ENCODE results near the gene TCF12.
A peak's percentile ranks its signal among the peaks of the same experiment; 100 is the strongest.

TCF12 gene

DNA sequence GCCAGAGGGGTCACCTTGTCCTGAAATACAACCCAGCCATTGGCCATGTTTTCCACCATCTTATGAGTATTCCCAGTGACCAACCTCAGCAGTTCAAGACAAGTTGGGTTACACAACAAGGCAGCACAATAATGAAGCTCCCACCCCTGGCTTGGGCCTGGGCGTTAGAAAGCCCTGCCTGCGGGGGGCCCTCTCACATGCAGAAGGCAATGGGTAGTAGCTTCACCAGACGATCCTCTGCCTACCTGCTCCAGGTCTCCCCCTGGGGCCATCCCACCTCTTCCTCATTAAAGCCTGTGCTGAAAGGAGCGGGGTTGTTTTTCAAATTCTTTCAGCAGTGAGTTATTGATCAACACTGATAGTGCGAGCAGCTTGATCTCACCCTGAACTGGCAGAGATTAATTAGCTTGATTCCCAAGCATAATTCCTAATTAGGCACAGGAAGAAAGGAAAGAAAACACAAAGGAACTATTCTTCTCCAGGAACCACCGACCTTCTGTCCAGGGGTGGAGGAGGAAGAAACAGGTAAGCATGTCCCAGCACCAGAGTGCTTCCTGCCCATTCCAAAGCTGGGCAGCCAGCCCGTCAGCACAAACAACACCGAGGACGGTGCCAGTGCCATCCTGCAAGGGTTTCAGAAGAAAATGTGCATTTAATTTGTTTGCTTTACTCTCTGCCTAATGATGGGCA, 378.2 kb downstream of the TCF12 start:
- no peak for DNase-seq (ENCODE audit: low read depth, low spot score)

DNA sequence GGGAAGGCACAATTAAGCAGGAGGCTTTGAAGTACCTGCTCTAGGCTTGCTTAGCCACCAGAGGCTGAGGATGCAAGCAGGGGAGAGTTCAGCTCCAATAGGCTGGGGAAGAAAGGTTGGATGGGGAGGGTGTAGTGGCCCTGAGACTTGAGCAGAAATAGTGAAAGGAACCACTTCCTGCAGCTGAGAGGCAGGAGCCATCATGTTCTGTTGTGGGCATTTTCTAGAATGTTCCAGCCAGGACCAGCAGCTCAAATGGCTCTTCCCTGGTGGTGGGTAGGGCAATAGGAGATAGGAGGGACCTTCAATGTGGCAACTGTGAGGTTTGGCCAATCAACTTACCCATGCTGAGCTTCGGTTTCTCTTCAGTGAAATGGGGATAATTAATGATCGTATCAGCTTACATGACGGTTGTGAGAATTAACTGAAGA, 378.7 kb downstream of the TCF12 start:
- DNase-seq (ENCODE audit: low read depth, low spot score) = no peak

DNA sequence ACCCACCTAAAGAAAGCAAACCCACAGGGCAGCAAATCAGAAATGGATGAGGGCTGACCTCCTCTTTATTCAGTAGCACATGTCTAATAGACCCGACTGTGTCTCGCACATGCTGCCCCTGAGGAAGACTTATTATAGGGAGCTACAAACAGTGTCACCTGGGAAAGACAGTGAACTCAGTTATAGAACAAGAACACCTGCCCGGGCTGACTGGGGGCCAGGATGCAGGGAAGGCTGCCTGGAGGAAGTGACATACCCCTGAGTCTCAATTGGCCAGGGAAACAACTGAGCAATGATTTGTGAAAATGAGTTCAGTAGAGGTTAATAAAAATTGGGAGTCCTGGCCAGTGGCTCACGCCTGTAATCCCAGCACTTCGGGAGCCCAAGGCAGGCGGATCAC, 379.2 kb downstream of the TCF12 start:
- no peak for DNase-seq (ENCODE audit: low read depth, low spot score)

DNA sequence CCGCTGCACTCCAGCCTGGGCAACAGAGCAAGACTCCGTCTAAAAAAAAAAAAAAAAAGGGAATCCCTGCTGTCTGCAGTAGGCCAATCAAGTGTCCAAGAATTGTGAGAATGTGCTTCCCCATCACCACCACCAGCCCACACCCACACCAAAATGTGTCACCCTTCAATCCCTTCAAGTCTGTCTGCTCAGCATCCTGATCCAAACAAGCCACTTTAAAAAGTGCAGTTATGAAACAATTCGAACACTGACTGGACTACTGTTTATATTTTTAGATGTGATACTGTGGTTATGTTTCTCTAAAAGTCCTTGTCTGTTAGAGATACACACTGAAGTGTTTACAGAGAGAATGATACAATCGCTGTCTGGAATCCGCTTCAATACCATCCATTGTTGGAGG, 379.8 kb downstream of the TCF12 start:
- DNase-seq (ENCODE audit: low read depth, low spot score) = no peak

DNA sequence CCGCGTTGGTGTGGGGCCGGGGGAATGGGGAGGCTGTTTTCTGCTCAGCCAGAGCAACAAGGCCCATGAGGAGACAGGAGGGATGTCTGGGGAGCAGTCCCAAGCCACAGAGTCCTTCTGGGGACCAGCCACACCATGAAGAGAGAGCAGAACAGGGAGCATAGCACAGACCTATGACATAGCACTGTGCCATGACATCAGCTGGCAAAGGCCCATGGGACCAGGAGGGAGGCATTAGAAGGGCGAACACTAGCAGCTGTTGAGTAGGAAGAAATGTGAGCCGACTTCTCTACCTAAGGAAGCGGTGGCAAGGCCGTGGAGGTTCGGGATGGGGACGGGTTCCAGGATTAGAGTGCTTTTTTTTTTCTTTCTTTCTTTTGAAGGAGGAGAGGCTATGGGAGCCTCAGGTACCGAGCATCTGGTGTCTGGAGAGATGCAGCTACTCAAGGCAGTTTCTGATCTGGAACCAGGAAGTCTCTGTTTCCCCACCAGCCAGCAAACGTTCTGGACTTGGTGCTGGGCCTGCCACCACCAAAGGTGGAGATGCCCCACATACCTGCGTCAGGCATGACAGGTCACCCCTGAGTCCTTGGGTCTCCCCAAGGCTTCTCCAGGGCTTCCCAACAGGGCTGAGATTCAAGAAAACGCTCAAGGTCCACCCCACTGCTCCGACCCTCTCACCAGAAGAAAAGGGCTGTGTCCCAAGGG, 380.6 kb downstream of the TCF12 start:
- no peak for DNase-seq (ENCODE audit: low read depth, low spot score)

DNA sequence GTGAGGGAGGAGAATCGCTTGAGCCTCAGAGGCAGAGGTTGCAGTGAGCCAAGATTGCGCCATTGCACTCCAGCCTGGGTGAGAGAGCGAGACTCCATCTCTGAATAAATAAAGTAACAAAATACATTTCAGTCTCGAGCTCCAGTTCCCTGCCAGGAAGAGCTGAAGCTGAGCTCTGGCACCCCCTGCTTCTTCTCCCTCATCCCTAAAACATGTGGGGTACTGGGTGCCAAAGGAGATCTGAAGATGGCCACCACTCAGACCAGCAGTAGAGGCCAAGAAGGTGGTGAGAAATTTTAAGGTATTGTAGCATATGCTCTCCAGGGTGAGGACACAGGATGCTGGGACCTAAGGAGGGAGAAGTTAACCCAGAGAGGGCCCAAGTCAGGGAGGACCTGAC, 382.9 kb downstream of the TCF12 start:
- no peak for DNase-seq (ENCODE audit: low read depth, low spot score)

DNA sequence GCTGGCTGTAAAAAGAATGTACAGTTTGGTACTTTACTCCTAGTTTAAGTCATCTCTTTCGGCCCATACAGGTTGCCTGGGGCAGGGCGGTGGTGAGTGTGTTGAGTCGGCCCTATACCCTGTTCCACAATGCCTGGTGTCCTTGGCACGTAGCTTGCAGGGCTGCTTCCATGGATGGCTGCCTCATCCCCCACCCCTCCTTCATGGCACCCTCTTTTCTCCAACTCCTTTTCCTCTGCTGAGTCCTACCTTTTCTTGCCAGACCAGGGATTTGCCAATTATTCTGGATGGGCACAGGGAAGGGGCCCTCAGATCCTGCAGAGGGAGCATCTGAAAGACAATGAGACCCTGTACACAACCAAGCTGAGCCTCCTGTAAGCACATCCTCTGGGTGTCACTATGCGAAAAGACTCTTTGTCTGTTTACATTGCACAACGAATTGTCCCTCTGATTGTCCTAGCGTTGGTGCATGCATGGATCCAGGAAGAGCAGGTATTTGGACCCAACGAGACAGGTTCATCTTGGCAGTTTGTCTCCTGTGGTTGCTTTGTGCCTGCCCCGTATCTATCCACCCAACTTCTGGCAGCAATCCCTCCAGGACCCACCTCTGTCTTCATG, 384.3 kb downstream of the TCF12 start:
- no peak for DNase-seq (ENCODE audit: low read depth, low spot score)

DNA sequence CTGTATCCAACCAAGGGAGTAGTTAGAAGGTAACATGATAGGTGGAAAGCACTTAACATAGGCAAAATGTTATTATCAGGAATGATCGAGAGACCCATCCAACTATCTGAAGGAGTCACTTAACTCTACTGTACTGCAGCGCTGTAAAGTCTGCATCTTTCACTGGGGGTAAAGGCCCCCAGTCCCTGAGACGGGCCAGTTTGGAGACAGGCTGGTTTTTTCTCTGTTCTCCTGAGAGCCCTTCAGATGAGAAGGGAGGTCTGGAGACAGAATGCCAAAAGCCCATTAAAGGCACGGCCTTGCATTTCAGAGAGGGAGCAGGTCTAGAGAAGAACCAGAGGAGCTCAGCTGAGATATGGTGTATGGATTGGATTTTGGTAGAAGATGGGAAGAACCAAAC, 386.6 kb downstream of the TCF12 start:
- DNase-seq (ENCODE audit: low read depth, low spot score) = no peak

DNA sequence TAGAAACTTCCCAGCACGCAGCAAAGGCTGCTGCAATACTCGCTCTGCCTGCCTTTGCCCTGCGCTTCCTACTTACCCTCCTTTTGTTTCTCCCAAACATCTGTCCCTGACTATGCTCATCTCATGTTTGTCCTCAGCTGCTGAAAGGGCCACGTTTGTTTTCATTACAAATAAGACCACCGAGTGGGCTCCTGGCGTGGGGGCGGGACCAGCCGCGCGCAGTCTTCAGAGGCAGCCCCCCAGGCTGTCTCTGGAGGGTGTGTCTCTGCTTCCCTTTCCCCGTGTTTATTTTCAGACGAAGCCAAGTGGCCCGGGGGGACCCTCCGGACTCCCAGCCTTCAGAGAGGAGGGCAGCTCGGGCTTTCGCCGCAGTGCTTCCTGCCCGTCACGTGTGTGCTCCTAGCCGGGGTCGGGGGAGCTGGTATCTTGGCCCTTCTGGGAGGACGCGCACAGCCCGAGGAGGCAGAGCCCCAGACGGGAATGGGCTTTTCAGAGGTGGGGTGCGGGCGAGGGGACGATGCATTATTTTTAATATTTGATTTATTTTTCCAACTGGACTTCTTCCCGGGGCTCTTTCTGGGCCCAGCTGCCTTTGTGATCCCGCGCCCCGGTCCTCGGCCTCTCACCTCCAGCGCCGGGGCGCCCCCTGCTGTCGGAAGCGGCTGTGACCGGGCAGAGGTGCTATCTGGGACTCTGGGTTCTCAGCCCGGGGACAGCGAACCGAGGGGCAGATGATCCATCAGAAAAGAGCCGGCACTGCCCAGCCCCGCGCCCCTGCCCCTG, 387.9 kb downstream of the TCF12 start:
- DNase-seq (ENCODE audit: low read depth, low spot score) = peak; percentile 69

DNA sequence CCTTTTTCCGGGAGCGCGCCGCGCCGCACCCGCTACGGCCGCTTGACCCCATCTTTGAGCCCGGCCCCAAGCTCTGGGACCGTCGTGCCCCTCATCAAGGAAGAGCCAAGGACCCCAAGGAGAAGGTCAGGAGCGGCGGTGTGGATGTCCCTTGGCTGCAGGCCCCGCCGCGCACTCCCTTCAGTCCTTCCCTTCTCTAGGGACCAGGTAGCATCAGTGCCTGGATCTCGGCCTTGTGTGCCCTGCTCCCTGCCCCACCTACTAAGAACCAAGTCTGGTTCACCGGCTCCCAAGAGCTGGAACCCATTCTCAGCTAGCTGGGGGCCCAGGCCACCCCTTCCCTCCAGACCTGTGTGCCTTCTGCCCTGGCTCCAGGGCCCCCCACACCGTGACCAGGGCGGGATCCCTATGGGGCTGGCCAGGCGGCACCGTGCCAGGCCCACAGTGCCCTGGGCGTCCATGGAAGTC, 388.5 kb downstream of the TCF12 start:
- DNase-seq (ENCODE audit: low read depth, low spot score) = no peak

DNA sequence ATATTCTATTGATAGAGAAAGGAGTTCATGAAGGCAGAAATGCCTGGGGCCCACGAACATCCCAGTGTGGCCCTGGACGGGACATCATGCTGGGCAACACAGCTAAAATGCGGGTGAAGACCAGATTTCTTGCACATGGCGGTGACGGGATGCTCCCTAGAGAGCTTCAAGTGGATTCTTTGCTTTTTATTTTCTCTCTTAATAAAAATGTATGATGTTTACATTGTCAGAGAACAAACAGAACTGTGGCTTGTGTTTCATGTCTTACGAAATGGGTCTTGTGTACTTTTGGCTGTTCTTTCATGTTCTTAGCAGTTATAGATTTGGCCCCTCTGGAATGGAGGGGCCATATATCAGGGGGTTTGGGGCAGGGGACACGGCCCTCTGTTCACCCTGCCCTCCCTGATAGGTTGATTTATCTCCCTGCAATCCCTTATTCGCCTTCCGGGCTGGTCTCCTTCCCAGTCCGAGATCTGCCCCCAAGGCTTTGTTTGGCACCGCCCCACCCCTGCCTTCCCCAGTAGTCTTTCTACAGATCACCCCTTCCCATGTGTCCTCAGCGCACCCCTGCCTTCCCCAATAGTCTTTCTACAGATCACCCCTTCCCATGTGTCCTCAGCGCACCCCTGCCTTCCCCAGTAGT, 389.2 kb downstream of the TCF12 start:
- no peak for DNase-seq (ENCODE audit: low read depth, low spot score)

DNA sequence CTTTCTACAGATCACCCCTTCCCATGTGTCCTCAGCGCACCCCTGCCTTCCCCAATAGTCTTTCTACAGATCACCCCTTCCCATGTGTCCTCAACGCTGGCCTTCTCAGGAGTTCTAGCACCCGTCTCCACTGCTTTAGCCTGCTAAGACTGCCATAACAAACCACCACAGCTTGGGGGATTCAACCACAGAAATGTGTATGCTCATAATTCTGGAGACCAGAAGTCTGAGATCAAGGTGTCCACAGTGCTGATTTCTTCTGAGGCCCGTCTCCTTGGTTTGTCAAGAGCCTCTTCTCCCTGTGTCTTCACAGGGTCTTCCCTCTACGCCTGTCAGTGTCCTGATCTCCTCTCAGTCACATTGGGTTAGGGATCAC, 389.7 kb downstream of the TCF12 start:
- no peak for DNase-seq (ENCODE audit: low read depth, low spot score)

DNA sequence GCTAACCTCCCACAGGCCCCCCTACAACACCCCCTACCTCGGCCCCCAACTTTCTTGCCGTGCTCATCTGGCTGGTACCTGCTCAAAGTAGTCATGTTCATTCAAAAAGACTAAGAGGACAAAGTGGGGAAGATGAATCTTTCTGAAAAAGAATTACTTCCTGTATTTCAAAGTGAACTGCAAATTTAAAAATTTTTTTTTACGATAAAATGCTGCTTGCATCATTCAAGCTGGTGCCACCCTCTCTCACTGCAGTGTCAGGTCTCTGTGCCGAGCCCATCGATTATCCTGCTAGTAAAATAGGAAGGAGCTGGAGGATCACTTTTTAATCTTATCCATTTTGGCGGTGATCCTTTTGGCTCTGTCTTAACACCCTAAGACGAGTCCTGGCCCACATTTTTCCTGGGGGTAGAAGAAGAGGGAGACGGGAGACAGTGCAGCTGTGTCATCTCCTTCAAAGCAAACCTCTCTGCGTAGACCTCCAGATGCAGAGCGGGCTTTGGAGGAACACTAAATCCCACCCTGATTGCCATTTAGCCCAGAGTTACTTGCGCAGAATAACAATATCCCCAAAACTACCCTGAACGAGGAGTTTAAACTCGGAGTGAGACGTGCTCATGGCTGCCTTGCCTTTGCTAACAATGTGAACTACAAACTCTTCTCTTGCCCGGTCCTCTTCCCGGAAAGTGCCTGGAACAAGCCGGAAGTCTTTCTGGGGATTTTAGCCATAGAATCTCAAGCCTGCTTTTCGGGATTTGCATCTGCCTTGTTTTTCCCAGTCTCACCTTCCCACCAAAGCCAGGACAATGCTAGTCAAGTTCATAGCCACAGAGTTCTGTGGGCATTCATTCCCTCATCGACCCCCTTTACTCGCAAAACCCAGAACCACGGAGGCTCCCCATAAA, 391.7 kb downstream of the TCF12 start:
- no peak for DNase-seq (ENCODE audit: low read depth, low spot score)

DNA sequence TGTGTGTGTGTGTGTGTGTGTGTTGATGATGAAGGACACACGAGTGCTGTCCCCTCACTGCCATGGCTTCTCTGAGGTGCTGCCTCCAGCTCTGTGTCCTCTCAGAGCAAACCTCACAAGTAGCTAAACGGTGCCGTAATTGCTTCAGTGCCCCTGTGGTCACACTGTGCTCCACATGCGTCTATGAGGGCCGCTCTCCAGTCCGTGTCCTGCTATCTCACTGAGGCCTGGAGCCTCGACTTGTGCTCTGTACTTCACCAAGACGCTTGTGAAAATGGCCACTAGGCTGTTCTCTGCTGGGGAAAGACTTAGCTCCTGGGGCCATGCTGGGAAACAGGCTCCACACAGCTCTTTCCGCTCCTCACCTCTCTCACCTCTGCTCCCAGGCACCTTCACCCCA, 392.4 kb downstream of the TCF12 start:
- DNase-seq (ENCODE audit: low read depth, low spot score) = no peak

DNA sequence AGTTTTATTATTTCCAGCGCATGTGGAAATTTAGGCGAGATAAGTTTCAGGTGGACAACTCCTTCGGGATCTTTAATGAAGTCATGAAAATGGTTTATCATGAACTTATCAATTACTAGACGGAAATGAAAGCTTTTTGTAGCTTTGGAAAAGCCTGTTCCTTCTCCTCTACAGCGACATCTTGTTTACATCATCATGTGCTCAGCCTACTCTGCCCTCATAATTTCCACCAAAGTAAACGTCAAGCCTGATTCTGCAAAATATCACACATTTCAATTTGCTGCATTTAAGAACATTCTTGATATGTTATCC, 393.5 kb downstream of the TCF12 start:
- no peak for DNase-seq (ENCODE audit: low read depth, low spot score)

DNA sequence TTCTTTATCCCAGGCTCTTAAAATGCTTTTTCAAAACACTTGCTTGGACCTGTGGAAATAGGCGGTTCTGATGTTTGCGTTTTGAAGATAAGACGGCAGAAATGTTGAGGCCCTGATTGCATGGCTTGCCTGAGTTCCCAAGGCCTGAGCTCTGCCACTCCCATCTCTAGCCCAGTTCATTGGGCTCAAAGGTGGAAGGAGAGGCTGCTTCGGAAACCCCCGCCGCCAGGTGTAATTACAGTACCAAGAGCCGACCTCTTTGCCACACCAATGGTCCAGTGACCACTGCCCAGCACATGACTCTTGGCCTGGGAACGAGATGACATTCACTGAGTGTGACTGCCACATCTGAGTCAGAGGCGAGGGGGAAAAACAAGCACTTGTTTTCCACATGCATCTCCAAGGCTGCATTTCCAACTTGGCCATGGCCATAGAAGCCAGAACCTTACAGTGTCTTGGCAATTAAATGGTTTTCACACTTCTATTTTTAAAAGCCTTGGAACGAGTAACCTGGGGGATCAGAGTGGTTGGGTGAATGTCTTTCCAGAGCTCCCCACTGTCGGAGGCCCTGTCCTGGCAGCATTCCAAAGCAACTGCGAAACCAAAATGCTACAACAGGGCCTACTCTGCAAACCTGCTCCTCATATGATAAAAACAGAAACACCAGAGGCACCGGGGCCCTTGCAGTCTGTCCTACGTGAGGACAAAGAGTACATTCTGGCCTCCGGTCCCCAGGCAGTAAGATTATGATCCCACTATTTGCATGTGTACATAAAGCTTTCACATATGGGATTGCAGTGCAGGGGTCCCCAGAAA, 394.1 kb downstream of the TCF12 start:
- no peak for DNase-seq (ENCODE audit: low read depth, low spot score)

DNA sequence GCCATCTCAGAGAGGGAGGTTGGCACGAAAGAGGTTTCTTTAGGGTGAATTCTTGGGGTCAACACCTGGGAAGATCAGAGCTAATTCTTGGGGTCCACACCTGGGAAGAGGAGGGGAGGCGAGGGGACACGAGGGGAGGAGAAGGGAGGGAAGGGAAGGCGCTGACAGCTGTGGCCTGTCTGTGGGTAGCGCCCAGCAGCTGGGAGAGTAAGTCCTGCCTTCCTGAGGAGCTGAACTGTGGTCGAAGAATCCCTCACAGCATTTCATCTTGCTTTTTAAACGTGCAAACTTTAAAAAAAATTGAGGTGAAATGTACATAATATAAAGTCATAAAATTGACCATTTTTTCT, 394.7 kb downstream of the TCF12 start:
- DNase-seq (ENCODE audit: low read depth, low spot score) = no peak

DNA sequence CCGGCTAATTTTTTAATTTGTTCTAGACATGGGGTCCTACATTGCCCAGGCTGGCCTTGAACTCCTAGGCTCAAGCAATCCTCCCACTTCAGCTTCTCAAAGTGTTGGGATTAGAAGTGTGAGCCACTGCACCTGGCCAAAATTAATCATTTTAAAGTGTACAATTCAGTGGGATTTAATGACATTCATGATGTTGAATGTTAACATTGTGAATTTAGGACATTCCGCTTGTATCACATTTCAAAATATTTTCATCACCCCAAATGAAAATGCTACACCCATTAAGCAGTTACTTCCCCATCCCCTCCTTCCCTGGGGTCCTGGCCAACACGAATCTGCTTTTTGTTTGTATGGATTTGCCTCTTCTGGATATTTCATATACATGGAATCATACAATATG, 395.8 kb downstream of the TCF12 start:
- DNase-seq (ENCODE audit: low read depth, low spot score) = no peak

DNA sequence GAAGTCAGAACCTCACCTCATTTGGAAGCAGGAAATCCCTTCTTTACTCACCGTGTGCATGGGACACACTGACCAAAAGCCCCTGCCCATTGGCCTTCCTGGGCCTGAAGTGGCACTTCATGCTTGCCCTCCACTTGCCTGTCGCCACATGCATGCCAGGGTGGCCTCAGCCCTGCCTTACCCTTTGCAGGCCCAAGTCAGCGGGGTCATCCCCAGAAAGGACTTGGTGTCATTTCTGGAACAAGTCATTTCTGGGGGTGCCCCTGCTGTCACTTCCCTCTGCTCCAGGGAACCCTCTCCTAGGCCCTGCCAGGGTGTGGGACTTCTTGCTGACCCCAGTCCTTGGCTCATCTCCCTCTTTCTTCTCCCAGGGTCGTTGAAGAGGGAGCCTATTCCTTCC, 398.0 kb downstream of the TCF12 start:
- DNase-seq (ENCODE audit: low read depth, low spot score) = no peak
